CD4-positive, alpha-beta T cell treated with Interferon gamma for 1 hour (primary cell): Measurements from ENCODE around the gene CHST10.
"Not testable (repeated sequence)": the region's sequence is repeated elsewhere in the genome, so short reads cannot be mapped to it uniquely, and the experiment has no call there.

ENCODE experiments used
- DNase-seq: peaks from one replicate; pipeline ENCODE4 v3.0.0-alpha.2; 2020

The CHST10 gene, protein sequence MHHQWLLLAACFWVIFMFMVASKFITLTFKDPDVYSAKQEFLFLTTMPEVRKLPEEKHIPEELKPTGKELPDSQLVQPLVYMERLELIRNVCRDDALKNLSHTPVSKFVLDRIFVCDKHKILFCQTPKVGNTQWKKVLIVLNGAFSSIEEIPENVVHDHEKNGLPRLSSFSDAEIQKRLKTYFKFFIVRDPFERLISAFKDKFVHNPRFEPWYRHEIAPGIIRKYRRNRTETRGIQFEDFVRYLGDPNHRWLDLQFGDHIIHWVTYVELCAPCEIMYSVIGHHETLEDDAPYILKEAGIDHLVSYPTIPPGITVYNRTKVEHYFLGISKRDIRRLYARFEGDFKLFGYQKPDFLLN

DNA sequence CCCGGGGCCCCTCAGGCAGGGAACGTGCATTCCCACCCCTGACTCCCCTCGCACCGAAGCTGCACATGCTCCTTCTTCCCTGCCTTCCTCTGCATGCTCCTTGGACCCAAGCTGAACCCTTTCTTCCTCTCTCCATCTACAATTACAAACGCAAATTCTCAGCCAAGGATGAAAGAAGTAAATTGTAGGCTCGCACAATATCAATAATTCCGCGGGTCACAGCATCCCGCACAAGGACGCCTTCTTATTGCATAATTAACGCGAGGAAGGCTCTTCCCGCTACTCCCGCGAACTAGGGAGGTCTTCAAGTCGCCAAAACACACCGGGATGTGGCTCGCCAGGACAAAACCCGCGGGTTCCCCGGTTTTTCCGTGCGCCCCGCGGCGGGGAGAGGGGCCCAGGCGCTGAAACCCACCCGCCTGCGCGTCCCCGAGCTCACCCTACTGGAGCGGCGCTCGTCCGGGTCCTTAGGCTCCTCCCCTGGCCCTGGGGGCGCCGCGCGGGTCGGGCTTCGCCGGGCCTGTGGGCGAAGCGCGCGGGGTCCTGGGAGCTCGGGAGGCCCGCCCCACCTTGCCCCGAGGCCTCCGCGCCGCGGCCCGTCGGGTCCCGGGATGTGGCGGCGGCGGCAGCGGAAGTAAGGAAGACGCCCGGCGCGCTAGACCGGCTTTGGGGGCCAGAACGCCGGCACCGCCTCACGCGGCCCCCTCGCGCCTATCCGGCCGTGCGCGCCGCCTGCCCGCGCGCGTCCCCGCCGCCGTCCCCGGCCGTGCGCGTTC is at the start of gene CHST10:
Gene CHST10, minus strand, starts transcription at position 734 of the 776 bp plus-strand sequence. CDS start 10,993 bp downstream, outside the sequence.
- DNase-seq = peak; percentile 35

DNA sequence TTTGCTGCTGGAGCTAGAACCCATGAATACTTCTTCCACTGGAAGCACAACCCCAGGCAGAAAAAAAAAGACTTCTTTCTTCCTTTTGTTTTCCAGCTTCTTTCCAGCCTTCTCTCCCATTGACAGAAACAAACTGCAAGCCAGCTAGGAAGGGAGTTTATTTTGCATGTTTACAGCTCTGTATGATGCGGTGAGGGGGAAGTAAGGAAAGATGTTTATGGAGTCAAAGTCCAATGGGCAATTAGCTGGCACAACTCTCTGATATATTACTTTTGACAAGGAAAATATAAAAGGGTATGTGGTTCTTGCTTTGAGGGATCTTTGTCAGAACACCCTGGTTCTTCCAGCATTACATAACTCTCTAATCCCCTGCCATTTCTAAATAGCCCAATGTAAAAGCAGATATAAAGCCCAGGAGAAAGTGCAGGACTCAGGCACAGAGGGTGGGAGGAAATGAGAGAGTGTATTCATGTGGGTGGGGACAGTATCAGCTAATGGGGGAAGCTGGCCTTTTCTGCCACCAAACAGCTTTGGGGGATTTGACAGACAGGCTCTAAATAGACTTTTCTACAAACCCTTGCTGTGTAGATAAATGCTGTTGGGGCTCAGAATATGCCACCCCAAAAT is 43.5 kb upstream of the CHST10 start:
- no peak for DNase-seq

DNA sequence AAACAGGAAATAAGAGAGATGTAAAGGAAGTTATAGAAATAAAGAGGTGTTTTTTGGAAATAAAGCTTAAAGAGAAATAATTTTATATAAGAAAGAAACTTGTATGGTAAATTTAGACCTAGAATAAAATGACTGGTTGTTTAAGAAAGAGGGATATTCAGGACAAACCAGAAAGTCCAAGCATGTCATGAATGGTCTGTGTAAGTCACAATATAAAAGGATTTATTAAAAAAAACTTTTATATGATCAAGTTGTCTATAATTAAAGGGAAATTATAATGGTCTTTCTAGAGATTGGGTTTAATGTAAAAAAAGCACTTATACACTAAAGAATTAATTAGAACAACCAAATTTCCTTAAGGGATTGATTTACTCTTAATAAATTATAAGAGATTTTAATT is 38.9 kb upstream of the CHST10 start:
- not testable (repeated sequence) for DNase-seq

DNA sequence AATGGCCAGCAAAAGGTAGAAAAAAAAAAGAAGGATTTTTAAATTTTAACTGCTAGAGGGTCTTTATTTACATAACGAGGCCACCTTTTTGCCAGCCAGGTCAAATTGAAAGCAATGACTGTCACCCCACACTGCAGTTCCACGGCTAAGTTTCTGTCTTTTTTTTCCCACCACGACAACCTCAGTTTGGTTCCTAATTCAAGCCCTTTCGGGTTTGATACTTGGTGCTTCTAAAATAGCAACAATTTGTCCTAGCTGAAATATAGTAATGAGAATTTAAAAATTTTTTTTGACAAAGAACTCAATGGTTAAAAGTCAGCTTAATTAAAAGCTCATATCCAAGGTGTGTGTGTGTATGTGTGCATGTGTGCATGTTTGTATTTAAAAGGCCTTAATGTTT is 36.4 kb upstream of the CHST10 start:
- DNase-seq = no peak

DNA sequence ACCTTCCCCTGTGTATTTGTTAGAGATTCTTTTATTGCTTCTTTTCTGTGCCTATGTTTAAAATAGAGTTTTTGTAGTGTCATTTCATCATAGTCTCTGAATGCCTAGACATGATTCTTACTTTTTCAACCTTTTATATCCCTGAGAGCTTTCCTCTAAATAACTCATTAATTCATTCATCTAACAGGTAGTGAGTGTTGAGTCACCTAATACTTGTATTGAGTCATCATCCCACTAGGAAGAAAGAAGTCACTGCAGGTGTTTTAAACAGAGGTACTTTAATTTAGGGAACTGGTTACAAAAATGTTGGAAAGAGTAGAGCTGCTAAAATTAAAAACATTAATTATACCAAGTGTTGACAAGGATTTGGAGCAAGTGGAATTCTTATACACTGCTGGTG is 34.3 kb upstream of the CHST10 start:
- DNase-seq = no peak

DNA sequence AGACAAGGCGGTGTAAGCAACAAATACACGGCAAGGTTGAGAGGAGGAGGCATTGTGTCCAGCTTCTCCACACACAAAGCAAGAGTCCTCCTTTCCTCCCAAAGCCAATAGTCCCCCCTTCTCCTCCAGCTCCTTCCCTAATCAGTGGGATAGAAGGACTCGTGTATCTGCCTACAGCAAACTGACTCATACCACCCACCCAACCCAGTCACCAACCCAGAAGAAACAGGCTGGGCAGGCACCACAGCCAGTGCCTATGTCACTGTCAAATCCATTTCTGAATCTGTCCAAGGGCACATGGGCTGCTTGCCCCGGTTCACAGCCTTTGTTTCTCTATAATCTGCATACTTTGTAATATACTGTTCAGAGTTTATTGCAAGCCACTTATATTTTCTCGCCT is 33.6 kb upstream of the CHST10 start:
- no peak for DNase-seq

DNA sequence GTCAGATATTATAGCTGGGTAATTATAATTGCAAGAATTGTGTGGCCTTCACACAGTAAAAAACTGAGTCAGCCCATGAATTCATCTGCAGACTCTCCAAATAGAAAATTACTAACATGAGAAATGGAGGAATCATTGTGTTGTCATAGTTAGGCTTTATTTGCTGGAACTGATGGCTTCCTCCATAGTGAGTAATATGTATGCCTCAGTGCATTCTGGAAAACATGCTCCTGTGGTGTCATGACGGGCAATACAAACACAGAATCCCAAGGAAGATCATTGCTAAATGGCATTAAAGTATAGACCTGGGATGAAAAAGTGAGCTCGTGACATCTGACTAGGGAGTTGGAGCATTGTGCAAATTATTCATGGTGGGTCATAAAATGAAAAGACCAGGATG is 29.2 kb upstream of the CHST10 start:
- no peak for DNase-seq

DNA sequence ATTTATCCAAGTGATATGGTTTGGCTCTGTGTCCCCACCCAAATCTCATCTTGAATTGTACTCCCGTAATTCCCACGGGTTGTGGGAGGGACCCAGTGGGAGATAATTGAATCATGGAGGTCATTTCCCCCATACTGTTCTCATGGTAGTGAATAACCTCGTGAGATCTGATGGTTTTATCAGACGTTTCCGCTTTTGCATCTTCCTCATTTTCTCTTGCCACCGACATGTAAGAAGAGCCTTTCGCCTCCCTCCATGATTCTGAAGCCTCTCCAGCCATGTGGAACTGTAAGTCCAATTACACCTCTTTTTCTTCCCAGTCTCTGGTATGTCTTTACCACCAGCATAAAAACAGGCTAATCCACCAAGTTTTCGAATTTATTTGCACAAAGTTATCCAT is 20.3 kb upstream of the CHST10 start:
- no peak for DNase-seq

DNA sequence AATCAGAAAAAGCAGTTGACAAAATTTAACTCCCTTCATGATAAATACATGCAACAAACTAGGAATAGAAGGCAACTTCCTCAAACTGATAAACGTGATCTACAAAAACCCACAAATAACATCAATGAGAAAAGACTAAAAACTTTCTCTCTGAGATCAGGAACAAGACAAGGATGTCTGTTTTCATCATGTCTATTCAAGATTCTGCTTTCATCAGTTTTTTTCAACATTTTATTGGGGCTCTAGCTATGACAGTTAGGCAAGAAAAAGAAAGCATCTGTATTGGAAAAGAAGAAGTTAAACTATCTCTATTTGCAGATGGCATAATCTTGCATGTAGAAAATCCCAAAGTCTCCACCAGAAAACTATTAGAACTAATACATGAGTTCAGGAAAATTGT is 12.3 kb upstream of the CHST10 start:
- DNase-seq = no peak

DNA sequence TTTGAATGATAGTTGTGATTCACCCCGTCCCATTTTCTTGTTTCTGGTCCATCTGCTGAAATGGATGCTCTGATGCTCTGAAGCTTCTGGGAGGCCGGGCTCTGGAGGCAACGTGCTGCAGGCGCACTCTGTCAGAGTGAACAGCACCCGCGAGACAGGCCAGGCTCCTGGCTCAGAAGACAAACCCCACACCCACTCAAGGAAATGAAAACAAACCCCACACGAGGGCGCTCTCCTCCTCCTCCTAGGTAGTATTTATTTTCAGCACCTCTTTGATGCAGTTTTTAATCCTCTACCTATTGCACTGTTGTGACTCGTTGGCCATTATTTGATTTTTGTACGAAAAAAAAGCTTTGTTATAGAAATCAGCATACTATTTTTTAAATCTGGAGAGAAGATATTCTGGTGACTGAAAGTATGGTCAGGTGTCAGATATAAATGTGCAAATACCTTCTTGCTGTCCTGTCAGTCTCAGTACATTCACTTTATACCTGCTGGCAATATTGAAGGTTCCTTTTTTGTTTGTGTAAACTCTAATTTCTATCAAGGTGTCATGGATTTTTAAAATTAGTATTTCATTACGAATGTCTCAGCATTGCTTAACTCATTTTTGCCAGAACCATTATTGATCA is 10.3 kb upstream of the CHST10 start:
- DNase-seq = peak; percentile 41

DNA sequence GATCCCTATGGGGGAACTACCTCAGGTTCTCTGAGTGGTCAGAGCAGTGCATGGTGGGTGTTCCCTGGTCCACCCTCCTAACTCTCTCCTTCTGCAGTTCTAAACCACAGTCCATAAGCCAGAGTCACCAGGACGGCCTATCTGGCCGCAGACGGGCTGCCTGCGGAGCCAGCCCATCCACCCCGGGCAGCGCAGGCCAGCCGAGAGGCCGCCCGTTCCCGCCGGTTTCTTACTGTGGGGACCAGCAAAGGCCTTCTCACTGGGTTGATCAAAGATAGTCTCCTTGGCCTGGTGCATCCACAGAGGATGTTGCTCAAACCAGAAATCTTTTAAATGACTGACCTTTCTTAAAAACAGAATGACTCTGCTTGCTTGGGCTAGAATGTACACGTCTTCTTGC is 9.6 kb upstream of the CHST10 start:
- no peak for DNase-seq

DNA sequence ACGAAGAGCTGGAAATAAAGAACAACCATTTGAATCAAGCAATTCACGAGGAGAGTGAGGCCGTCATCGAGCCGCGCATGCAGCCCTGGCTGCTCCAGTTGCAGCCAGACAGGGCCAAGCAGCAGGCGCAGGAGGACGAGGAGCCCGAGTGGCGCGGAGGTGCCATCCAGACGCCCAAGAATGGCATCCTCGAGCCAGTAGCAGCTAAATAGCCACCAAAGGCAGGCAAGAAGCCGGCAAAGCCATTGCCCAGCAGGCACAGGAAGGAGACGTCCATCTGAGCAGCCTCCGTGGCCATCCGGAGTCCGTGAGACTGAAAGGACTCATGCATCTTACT is 8.9 kb upstream of the CHST10 start:
- DNase-seq = no peak

DNA sequence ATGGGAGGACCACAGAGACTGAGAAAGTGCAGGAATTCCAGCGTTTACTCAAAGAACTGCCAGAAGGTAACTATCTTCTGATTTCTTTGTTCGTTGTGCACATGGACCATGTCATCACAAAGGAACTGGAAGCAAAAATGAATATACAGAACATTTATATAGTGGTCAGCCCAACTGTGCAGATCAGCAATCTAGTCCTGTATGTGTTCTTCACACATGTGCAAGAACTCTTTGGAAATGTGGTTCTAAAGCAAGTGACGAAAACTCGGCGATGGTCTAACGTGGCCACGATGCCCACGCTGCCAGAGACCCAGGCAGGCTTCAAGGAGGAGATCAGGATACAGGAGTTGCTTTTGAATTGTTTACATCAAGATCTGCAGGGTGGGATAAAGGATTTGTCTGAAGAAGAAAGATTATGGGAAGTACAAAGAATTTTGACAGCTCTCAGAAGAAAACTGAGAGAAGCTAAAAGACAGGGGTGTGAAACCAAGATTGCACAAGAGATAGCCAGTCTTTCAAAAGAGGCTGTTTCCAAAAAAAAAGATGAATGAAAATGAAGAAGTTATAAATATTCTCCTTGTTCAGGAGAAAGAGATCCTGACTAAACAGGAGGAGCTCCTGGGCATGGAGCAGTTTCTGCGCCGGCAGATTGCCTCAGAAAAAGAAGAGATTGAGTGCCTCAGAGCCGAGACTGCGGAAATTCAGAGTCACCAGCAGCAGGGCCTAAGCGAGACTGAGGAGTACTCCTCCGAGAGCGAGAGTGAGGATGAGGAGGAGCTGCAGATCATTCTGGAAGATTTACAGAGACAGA is 8.3 kb upstream of the CHST10 start:
- DNase-seq = no peak

DNA sequence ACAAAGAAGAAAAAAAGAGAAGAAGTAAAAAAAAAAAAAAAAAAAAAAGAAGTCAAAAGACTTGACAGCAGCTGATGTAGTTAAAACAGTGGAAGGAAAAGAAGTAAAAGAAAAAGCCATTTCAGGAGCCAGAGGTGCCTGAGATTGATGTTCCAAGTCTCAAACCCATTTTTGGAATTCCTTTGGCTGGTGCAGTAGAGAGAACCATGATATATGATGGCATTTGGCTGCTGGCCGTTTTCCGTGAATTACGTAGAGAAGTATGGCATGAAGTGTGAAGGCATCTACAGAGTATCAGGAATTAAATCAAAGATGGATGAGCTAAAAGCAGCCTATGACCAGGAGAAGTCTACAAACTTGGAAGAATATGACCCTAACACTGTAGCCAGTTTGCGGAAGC is 7.6 kb upstream of the CHST10 start:
- no peak for DNase-seq

DNA sequence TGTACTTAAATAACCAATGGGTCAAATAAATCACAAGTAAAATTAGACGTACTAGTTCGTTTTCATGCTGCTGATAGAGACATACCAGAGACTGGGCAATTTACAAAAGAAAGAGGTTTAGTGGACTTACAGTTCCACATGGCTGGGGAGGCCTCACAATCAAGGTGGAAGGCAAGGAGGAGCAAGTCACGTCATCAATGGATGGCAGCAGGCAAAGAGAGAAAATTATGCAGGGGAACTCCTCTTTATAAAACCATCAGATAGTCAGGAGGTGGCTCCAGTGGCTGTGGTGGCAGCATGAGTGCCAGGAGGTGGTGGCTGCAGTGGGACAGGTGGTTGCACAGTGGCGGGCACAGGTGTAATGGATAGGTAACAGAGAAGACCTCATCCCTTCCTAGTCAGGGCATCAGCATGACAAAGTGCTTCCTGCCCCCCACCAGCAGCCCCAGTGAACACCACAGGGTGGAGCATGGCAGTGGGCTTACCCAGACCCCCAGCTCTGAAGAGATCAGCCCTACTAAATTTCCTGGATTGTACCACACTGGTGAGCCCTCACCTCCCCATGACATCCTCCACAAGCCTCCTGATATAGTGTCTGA is 6.9 kb upstream of the CHST10 start:
- no peak for DNase-seq

DNA sequence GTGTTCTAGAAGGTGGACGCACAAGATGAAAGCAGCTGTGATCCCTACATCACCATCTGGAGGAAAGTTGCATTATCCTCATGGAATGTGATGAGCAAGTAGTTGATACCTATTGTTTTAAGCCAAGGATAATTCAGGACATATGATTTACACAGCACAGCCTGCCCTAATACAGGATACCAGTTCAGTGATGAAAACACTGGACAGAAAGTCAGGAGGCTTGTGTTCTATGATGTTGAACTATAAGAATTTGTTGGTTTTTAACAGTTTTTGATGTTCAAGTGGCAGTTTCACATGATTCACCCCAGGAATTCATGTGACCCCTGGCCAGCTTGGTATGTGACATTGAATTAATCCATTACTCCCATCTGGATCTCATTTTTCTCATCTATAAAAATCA is 6.2 kb upstream of the CHST10 start:
- no peak for DNase-seq

DNA sequence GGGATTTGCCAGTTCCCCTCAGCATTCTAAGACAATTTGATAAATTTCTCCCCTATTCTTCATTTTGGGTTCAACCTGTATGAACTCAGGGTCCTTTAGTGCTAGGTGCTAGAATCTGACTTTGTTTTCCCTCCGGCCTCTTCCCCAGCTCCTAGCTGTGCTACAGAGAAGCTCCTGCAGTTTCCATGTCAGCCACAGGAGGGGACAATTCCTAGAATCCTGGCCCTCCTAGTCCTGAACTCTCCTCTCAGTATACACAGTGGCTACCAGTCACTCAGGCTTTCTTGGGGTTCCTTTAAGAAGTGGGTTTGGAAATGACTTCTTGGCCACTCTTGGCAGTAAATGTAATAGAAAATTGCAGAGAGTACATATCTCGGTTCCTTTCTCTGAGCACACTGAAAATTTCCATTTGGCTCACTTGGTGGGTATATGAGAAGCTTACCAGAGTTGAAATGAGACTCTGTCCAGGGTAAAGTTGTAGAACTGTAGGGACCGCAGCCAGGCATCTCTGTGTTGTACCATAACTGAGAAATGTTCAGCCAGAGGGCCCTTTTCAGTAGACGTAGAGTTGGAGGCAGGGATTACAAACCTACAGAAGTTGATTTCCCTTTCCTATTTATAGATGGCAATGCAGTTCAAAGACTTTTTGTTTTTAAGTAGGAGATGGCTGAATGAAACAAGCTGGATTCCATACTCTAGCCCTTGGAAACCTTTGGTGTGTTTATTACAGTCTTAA is 5.0 kb upstream of the CHST10 start:
- DNase-seq = no peak

DNA sequence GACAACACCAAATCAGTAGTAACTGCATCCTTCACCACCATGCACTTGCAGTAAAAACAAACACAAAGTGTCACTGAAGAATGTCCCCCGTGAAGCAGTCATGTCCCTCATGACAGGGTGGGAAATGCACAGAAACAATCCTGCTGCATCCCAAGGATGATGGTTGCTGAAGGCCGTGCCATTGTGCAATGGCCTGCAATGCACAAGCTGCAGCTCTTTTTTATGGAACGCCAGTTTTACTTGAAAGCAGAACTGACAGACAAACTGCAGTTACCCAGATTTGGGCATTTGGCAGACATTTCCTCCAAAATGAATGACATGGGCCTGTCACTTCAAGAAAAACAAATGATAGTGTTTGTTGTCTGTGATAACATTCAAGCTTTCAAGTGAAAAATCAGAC is 2.4 kb upstream of the CHST10 start:
- DNase-seq = no peak

DNA sequence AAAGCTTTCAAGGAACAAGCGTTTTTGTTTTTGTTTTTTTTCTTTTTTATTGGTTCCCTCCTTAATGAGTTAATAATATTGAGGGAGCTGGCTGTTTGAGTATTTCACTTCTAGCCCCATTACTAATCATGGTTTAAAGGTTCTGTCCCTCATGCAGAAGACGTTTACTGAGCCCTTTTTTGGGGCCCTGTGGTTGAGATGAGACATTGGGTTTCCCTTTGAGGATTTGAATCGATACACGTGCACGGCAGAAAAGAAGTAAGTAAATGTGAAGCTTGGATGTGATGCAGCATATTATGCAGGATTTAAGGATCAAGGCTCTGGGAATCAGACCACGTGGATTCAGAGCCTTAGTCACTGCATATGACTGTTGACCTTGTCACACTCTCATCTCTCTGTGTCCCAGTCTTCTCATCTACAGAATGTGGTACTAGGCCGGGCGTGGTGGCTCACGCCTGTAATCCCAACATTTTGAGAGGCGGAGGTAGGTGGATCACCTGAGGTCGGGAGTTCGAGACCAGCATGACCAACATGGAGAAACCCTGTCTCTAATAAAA is 1.0 kb upstream of the CHST10 start:
- no peak for DNase-seq

DNA sequence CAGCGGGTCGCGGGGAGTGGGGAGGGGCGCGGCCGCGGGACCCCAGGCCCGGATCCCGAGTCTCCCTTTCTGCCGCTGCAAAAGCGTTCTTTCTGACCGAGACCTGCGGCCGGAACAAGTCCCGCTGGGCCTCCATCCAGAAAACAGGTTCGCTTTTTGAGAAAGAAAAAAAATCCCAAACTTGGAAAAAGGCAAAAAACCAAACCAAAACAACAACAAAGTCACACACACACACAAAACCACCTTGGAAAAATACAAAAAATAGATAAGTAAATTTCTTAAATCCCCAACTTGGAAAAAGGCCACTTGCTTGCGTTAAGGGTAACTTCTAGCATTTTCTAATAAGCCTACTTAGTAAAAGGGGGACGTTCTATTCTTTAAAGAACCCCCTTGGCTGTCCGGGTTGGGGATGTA is 250 bp upstream of the CHST10 start:
- DNase-seq = no peak

DNA sequence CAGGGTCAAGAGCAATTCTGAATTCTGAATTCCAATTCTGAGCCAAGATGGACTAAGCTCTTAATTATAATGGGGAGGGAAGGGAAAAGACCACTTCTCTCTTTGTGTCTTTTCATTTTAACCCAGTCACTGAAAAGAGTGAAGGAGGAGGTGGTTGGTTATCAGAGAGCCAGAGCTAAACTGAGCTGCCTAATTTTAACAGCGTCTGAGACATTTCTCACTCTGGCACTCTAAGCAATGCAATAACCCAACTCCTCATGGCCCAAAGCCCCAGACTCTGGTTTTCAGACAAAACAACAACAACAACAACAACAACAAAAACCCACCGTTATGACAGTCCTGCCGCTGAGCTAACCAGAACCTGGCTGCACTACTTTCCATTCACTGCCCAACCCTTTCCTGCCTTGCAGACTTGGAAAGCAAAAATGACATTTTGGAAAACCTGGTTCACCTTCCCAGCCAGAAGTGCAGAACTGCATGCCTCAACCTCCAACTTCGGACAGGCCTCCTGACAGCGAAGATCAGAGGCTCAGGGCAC is 1.0 kb downstream of the CHST10 start:
- no peak for DNase-seq
